Sigmoid colon (tissue), 4 donors: ENCODE results near the gene NEK11.

Experiments used
- EP300 ChIP-seq, 4 donors: sonication (generic); formaldehyde crosslinking; IDR thresholded peaks; one replicate each; pipeline ENCODE4 v1.6.1; 2017; ENCODE audit warnings: antibody characterized with exemption in 4 of 4
- POLR2A ChIP-seq, 2 donors: fragments of 450-650 bp; IDR thresholded peaks; one replicate each; pipeline ENCODE4 v1.6.1; 2016; ENCODE audit warnings: antibody characterized with exemption in 2 of 2, mild to moderate bottlenecking in 2 of 2, moderate library complexity in 2 of 2
- POLR2AphosphoS5 ChIP-seq, 4 donors: sonication (generic); formaldehyde crosslinking; IDR thresholded peaks; one replicate each; pipeline ENCODE4 v1.6.1; 2017; ENCODE audit warnings: antibody characterized with exemption in 4 of 4
- TF ChIP-seq, protein P1 (sequence below), 4 experiments: fragments of 450-650 bp in 3 of 4; fragments of 200-600 bp in 1 of 4; IDR thresholded peaks; one replicate each; pipeline ENCODE4 v1.5.1; 2016 to 2019; ENCODE audit warnings: antibody characterized with exemption in 4 of 4, mild to moderate bottlenecking in 3 of 4, moderate library complexity in 2 of 4

DNA sequence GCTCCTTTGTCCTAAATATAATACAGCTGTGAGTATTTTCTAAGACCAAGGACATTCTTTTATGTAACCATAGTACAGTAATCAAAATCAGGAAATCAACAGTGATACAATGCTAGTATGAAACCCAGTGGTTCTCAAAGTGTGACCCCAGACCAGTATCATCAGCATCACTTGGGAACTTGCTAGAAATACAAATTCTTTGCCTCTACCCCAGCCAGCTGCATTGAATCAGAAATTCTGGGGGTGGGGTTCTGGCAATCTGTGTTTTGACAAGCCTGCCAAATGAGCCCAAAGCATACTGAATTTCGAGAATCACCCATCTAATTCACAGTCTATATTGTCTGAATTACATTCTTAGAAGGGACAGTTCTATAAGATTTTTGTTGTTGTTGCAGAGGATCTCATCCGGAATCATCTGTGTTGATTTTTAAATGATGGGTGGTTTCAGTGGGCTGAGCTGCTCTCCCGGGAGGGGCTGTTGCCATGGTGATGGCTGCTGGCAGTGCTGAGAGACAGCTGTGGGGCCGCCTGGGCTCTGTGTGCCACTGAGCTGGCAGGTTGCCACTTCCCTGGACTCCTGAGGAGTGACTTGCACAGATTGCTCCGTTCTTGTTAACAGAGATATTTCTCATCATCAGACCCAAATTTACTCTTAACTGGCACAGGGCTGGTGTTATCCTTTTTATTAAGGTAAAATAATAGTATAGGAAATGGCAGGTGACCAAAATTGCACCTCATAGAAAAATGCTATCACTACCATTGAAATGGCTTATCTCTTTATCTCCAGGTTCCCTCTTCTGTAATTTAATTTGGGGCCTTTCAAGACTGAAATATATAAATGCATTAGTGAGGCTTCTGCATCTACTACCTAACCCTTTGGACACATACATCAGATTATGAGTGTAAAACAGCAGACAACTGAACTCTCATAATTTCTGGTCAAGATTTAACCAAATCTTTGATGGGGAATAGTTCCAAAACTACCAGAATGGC, 56.5 kb downstream of the NEK11 start:
- TF ChIP-seq POLR2A (IDR thresholded peaks at IDR 0.05) (no peak), POLR2AphosphoS5 (IDR thresholded peaks at IDR 0.05) (no peak), EP300 (IDR thresholded peaks at IDR 0.05) (no peak)
- TF ChIP-seq, protein P1, sequence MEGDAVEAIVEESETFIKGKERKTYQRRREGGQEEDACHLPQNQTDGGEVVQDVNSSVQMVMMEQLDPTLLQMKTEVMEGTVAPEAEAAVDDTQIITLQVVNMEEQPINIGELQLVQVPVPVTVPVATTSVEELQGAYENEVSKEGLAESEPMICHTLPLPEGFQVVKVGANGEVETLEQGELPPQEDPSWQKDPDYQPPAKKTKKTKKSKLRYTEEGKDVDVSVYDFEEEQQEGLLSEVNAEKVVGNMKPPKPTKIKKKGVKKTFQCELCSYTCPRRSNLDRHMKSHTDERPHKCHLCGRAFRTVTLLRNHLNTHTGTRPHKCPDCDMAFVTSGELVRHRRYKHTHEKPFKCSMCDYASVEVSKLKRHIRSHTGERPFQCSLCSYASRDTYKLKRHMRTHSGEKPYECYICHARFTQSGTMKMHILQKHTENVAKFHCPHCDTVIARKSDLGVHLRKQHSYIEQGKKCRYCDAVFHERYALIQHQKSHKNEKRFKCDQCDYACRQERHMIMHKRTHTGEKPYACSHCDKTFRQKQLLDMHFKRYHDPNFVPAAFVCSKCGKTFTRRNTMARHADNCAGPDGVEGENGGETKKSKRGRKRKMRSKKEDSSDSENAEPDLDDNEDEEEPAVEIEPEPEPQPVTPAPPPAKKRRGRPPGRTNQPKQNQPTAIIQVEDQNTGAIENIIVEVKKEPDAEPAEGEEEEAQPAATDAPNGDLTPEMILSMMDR (IDR thresholded peaks at IDR 0.05) = no peak
